ENCODE measurements around the gene DACT3. TPM values are rescaled to one million over a fixed set of nuclear protein-coding genes. Genes with fewer than 3 reads are reported as not detected.

DACT3 gene
- total RNA-seq, 1 donor from 2014 or later: 2.6 TPM

DNA sequence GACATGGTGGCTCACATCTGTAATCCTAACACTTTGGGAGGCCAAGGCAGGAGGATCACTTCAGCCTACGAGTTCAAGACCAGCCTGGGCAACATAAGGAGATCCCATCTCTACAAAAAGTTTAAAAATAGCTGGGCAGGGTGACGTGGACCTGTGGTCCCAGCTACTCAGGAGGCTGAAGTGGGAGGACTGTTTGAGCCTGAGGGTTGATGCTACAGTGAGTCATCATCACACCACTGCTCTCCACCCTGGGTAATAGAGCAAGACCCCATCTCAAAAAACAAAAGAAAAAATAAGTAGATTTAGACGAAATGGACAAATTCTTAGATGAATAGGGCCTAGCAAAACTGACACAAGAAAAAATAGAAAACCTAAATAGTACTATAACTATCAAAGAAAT lies 14.6 kb downstream of the DACT3 start:
- Mint-ChIP-seq H3K27ac (no peak overlapping the region), H3K36me3 (ENCODE audit: insufficient read depth) (peaks cover 10% of the 10 kb centered on the region), H3K4me1 (ENCODE audit: low read depth) (no peaks in the 10 kb centered on the region), H3K9me3 (ENCODE audit: low read depth) (peaks cover 6% of the 10 kb centered on the region), H3K4me3 (ENCODE audit: low read depth) (no peak overlapping the region), H3K27me3 (peaks cover 63% of the 10 kb centered on the region)
- DNase-seq (ENCODE audit: low spot score, unreplicated experiment): no peak
- TF ChIP-seq, protein P1, sequence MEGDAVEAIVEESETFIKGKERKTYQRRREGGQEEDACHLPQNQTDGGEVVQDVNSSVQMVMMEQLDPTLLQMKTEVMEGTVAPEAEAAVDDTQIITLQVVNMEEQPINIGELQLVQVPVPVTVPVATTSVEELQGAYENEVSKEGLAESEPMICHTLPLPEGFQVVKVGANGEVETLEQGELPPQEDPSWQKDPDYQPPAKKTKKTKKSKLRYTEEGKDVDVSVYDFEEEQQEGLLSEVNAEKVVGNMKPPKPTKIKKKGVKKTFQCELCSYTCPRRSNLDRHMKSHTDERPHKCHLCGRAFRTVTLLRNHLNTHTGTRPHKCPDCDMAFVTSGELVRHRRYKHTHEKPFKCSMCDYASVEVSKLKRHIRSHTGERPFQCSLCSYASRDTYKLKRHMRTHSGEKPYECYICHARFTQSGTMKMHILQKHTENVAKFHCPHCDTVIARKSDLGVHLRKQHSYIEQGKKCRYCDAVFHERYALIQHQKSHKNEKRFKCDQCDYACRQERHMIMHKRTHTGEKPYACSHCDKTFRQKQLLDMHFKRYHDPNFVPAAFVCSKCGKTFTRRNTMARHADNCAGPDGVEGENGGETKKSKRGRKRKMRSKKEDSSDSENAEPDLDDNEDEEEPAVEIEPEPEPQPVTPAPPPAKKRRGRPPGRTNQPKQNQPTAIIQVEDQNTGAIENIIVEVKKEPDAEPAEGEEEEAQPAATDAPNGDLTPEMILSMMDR (IDR thresholded peaks at IDR 0.05; ENCODE audit: unreplicated experiment): no peak

DNA sequence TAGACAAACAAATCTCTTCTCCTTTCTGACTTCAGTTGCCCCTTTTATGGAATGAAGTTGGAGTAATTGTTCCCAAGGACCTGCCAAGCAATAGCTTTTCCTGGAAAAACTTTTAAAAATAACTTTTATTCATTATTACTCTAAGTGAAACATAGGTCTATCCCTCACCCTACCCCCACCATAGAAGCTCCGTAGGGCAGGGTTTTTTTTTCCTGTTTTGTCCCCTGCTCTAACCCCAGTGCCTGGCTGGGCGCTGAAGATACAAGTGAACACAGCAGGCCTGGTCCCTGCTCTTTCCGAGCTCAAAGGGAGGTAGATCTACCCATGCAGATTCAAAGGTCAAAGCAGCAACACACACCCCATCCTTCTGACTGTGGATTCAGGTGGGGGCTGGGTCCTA lies 16.3 kb downstream of the DACT3 start:
- TF ChIP-seq, protein P1 (IDR thresholded peaks at IDR 0.05; ENCODE audit: unreplicated experiment): no peak
- peaks cover 6% of the 10 kb centered on the region for H3K9me3 Mint-ChIP-seq (ENCODE audit: low read depth)
- H3K4me3 Mint-ChIP-seq (ENCODE audit: low read depth): no peak overlapping the region
- H3K36me3 Mint-ChIP-seq (ENCODE audit: insufficient read depth): peaks cover 6% of the 10 kb centered on the region
- peaks cover 63% of the 10 kb centered on the region for H3K27me3 Mint-ChIP-seq
- H3K4me1 Mint-ChIP-seq (ENCODE audit: low read depth): no peaks in the 10 kb centered on the region
- H3K27ac Mint-ChIP-seq: no peak overlapping the region
- DNase-seq (ENCODE audit: low spot score, unreplicated experiment): no peak

DNA sequence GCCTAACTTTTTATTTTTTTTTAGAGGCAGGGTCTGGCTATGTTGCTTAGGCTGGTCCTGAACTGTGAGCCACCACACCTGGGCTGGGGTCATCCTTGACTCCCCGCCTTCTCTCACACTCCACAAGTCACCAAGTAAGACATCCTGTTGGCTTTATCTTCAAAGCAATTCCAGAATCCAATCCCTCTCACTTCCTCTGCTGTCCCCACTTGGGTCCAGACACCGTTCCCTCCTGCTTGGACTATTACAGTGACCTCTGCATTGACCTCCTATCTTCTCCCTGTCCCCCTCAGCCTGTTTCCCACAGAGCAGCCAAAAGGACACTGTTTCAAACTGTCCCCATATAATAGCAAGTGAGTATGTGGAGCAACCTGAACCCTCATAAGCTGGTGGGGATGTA lies 20.3 kb downstream of the DACT3 start:
- Mint-ChIP-seq H3K36me3 (ENCODE audit: insufficient read depth) (no peaks in the 10 kb centered on the region), H3K27ac (no peak overlapping the region), H3K4me1 (ENCODE audit: low read depth) (no peaks in the 10 kb centered on the region), H3K9me3 (ENCODE audit: low read depth) (no peaks in the 10 kb centered on the region), H3K4me3 (ENCODE audit: low read depth) (no peak overlapping the region), H3K27me3 (peaks cover 42% of the 10 kb centered on the region)
- no peak for DNase-seq (ENCODE audit: low spot score, unreplicated experiment)
- TF ChIP-seq, protein P1 (IDR thresholded peaks at IDR 0.05; ENCODE audit: unreplicated experiment): no peak

DNA sequence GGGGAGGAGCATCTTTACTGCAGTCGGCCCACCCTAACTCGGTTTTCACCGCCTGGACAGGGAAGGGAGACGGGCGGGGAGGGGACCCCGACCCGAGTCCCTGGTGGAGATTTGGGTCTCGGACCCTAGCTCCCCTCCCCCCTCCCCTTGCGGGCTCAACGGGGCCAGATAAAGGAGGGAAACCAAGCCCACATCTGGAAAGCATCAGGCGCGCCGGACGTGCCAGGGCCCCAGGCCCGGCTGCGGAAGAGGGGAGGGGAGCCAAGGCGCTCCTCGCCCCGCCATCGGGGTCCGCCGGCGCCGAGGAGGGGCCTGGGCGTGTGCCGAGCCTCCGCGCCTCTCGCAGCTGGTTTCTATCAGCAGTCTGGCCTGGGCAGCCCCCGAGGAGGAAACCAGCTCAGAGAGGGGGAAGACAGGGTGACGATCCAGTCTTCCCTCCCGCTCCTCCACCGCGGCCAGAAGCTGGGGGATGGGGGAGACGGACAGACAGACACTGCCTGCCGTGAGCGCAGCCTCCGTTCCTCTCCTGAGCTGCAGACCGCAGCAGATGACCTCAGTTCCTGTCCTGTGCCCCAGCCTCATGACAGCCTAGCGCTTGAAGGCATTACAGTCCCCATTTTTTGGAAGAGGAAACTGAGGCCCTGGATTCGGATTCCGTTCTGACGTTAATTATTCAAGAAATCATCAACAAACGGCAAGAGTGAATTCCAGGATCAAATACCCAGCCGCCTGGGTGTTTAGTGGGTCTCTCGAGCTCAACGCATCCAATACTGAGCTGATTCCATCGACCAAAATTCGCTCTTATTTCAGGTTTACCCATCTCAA lies 21.4 kb downstream of the DACT3 start:
- Mint-ChIP-seq H3K27me3 (peaks cover 40% of the 10 kb centered on the region), H3K36me3 (ENCODE audit: insufficient read depth) (no peaks in the 10 kb centered on the region), H3K4me3 (ENCODE audit: low read depth) (peak overlapping the region; percentile 39), H3K27ac (no peak overlapping the region), H3K4me1 (ENCODE audit: low read depth) (no peaks in the 10 kb centered on the region), H3K9me3 (ENCODE audit: low read depth) (no peaks in the 10 kb centered on the region)
- TF ChIP-seq, protein P1 (IDR thresholded peaks at IDR 0.05; ENCODE audit: unreplicated experiment): no peak
- no peak for DNase-seq (ENCODE audit: low spot score, unreplicated experiment)

DNA sequence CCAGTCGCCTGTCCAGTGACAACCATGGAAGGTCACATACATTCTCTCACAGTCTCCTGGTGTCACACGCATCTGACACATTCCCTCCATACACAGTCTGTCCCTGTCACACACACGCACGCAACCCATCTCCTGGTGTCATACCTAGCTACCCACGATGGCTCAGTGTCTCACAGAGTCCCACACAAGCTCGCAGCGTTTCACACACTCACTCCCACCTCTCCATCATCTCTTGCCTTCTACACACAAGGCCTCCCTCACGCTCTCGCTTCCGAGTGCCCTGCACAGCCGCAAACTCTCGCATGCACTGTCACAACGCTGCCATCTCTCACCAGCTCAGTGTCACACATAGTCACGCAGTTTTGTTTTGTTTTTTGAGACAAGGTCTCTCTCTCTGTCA lies 23.8 kb downstream of the DACT3 start:
- peaks cover 3% of the 10 kb centered on the region for H3K4me1 Mint-ChIP-seq (ENCODE audit: low read depth)
- no peak for DNase-seq (ENCODE audit: low spot score, unreplicated experiment)
- TF ChIP-seq, protein P1 (IDR thresholded peaks at IDR 0.05; ENCODE audit: unreplicated experiment): no peak
- H3K27ac Mint-ChIP-seq: no peak overlapping the region
- H3K9me3 Mint-ChIP-seq (ENCODE audit: low read depth): no peaks in the 10 kb centered on the region
- peaks cover 50% of the 10 kb centered on the region for H3K27me3 Mint-ChIP-seq
- H3K4me3 Mint-ChIP-seq (ENCODE audit: low read depth): no peak overlapping the region
- no peaks in the 10 kb centered on the region for H3K36me3 Mint-ChIP-seq (ENCODE audit: insufficient read depth)

Measured in progenitor cell of endocrine pancreas (in vitro differentiated cells).